Measurements from ENCODE around the gene F8.
"Not testable (repeated sequence)": the region's sequence is repeated elsewhere in the genome, so short reads cannot be mapped to it uniquely, and the experiment has no call there.

The F8 gene

DNA sequence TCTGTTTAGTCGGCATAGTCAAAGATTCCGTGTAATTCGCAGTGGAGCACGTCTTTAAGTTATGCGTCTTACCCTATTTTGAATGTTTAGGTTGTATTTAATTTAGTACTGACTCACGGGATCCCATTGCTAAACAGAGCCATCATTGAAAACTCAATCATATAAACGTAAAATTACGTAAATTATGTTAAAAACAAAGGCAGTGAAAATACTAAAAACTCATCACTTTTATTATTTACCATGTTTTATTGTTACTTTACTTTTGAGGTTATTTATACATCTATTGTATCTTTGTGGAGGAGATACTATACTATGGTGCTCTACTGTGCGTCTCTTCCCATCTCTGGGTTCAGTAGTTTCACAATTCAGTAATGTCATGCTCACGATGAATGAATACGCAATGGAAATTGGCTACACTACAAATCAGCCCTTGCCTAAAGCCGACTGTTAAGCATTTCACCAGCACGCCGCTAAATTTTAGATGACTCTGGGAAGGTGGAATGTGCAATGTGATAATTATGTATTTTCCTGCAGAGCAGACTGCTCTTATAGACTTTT lies 5.1 kb upstream of the F8 start:
- H3K27me3 ChIP-seq, result peaks cover 22 to 58% (median 39%) of the 10 kb centered on the region in 11 experiments; a peak in 21 of 22 replicates
- peak overlapping the region; percentile 58 to 75 (median 64) for H3K4me3 ChIP-seq
- peak overlapping the region; percentile 57 to 83 (median 68) for H3K4me2 ChIP-seq
- H3K9ac ChIP-seq, result peak overlapping the region; percentile 88 to 95 (median 93)
- H3K4me1 ChIP-seq, result peaks cover 0 to 21% (median 13%) of the 10 kb centered on the region in 10 experiments; a peak in 16 of 20 replicates
- peaks cover 0 to 10% (median 0%) of the 10 kb centered on the region in 11 experiments; a peak in 4 of 22 replicates for H4K20me1 ChIP-seq
- H3K27ac ChIP-seq, result peak overlapping the region; percentile 88 to 97 (median 95)
- no peaks in the 10 kb centered on the region for H3K36me3 ChIP-seq
- TF ChIP-seq Cebpa-rat (IDR thresholded peaks at IDR 0.05), result no peak
- H3K9me3 ChIP-seq (replicated peaks in 1 of 11), result peaks cover 0 to 11% (median 0%) of the 10 kb centered on the region in 11 experiments; a peak in 6 of 22 replicates

DNA sequence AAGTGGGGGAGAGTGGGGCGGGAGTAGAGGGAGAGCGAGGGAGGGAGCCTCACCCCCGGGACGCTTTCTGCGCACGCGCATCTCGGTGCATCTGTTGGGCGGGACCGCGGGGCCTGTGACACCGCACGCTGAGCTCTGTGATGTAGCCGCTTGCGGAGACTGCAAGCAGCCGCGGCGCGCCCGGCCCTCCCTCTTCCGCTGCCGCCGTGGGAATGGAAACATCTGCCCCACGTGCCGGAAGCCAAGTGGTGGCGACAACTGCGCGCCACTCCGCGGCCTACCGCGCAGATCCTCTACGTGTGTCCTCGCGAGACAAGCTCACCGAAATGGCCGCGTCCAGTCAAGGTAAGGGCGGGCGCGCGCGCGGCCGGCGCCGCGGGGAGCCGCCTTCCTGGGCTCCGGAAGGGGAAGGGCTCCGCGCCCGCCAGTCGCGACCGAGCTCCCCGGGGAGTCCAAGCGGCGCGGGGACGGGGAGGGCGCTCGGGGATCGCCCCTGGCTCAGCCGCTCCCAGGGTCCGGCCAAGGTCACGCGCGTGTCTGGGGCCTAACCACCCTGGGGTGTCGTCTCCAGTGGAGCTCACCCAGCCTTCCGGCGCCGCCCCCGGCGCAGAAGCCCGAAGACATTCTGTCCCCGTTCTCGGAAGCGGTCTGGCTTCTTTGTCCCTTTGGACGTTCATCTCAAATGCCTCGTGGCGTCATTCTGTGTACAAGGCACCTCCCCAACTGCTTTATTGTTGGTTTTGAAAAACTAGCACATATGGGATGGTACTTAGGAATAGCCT lies 4.4 kb upstream of the F8 start, which contains the start of gene FUNDC2:
Gene FUNDC2, plus strand, starts transcription at position 118 of the 782 bp plus-strand sequence. Its CDS starts 95 bp downstream, at position 213.
- Histone ChIP-seq H3K4me1 (peaks cover 0 to 28% (median 13%) of the 10 kb centered on the region in 10 experiments; a peak in 16 of 20 replicates), H3K4me2 (peak within 1 kb of the TSS; percentile 57 to 83 (median 68)), H3K9ac (peak within 1 kb of the TSS; percentile 88 to 95 (median 93)), H3K36me3 (no peaks in the 10 kb centered on the region), H3K4me3 (peak within 1 kb of the TSS; percentile 58 to 75 (median 64)), H3K27me3 (peaks cover 28 to 61% (median 46%) of the 10 kb centered on the region in 11 experiments), H4K20me1 (peaks cover 0 to 10% (median 0%) of the 10 kb centered on the region in 11 experiments; a peak in 4 of 22 replicates), H3K9me3 (replicated peaks in 1 of 11) (peaks cover 0 to 5% (median 0%) of the 10 kb centered on the region in 11 experiments; a peak in 3 of 22 replicates), H3K27ac (peak within 1 kb of the TSS; percentile 88 to 97 (median 95))
- no peak for TF ChIP-seq Cebpa-rat (IDR thresholded peaks at IDR 0.05)

- H4K20me1 ChIP-seq, result peaks cover 0 to 8% (median 0%) of the 10 kb centered on the region in 11 experiments; a peak in 4 of 22 replicates
- peaks cover 0 to 29% (median 13%) of the 10 kb centered on the region in 10 experiments; a peak in 16 of 20 replicates for H3K4me1 ChIP-seq
- peaks cover 0 to under 1% (median 0%) of the 10 kb centered on the region in 11 experiments; a peak in 2 of 22 replicates for H3K9me3 ChIP-seq (replicated peaks in 1 of 11)
- H3K27me3 ChIP-seq, result peaks cover 33 to 63% (median 50%) of the 10 kb centered on the region in 11 experiments
- H3K4me2 ChIP-seq, result peak overlapping the region in 5 of 11 experiments; percentile 24 to 44 (median 29); a peak in 6 of 22 replicates
- H3K9ac ChIP-seq, result peak overlapping the region; percentile 67 to 95 (median 93); a peak in 21 of 22 replicates
- H3K4me3 ChIP-seq, result peak overlapping the region; percentile 38 to 75 (median 64)
- no peak for TF ChIP-seq Cebpa-rat (IDR thresholded peaks at IDR 0.05)
- H3K27ac ChIP-seq, result peak overlapping the region; percentile 18 to 97 (median 95); a peak in 20 of 22 replicates
- H3K36me3 ChIP-seq, result no peaks in the 10 kb centered on the region
Observed at GRCh38 chrX:155026420-155026726, 3.9 kb upstream of the F8 start.

GRCh38 chrX:155023907-155024833 lies 1.6 kb upstream of the F8 start:
- H3K9me3 ChIP-seq (replicated peaks in 1 of 11), result no peaks in the 10 kb centered on the region; a peak in 2 of 22 replicates
- peaks cover 0 to 4% (median 0%) of the 10 kb centered on the region in 11 experiments; a peak in 2 of 22 replicates for H4K20me1 ChIP-seq
- no peaks in the 10 kb centered on the region for H3K36me3 ChIP-seq
- H3K27me3 ChIP-seq, result peaks cover 47 to 72% (median 62%) of the 10 kb centered on the region in 11 experiments
- H3K27ac ChIP-seq, result no peak overlapping the region
- H3K4me1 ChIP-seq, result peaks cover 0 to 29% (median 13%) of the 10 kb centered on the region in 10 experiments; a peak in 16 of 20 replicates
- no peak overlapping the region for H3K4me2 ChIP-seq
- H3K9ac ChIP-seq, result no peak overlapping the region
- H3K4me3 ChIP-seq, result no peak overlapping the region
- no peak for TF ChIP-seq Cebpa-rat (IDR thresholded peaks at IDR 0.05)

DNA sequence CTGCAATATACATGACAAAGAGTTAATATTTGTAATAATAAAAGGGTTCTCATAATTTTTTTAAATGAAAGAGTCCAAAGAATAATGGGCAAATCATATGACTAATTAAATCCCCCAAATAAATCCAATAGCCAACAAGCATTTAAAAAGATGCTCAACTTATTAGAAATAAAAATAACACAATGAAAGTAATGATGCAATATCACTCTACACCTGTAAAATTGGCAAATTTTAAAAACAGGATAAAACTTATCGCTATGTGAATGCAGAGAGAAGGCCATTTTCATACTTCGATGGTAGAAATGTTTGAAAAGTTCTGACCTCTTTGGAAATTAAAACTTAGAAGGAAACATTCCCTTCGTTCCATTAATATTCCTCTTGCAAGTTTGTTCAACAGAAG lies 1.9 kb downstream of the F8 start:
- Histone ChIP-seq H3K4me2 (no peak overlapping the region), H3K36me3 (no peaks in the 10 kb centered on the region), H3K4me3 (no peak overlapping the region), H3K27me3 (peaks cover 61 to 98% (median 89%) of the 10 kb centered on the region in 11 experiments), H3K4me1 (peaks cover 0 to 15% (median 0%) of the 10 kb centered on the region in 10 experiments; a peak in 6 of 20 replicates), H3K27ac (no peak overlapping the region), H3K9ac (no peak overlapping the region), H4K20me1 (no peaks in the 10 kb centered on the region; a peak in 2 of 22 replicates), H3K9me3 (replicated peaks in 1 of 11) (no peaks in the 10 kb centered on the region)
- TF ChIP-seq Cebpa-rat (IDR thresholded peaks at IDR 0.05), result no peak

DNA sequence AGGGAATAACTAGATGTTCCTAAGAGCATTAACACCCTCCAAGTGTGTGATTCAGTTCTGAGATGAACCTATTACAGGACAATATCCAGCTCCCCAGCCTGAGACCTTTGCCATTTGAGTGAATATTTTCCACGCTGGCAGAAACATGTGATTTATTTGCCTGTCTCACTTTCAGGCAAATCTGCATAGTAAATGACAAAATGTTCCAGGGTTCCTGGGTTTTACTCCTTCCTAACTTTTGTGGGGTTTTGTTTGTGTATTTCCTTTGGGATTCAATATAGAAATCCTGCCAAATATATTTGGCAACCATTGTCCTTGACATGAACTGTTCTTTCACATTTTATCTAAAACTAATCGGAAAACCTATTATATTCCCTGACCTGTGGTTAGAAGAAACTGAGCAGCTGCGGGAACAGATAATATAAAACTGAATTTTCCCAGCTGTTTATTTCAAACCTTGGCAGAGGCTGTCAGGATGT lies 12.5 kb downstream of the F8 start:
- Histone ChIP-seq H3K4me2 (no peak overlapping the region), H3K36me3 (no peaks in the 10 kb centered on the region), H3K27me3 (peaks cover 39 to 79% (median 69%) of the 10 kb centered on the region in 11 experiments), H3K27ac (no peak overlapping the region), H3K9ac (no peak overlapping the region), H3K4me3 (no peak overlapping the region), H3K4me1 (no peaks in the 10 kb centered on the region), H4K20me1 (no peaks in the 10 kb centered on the region), H3K9me3 (replicated peaks in 1 of 11) (0 out of 22 replicates have a peak, but pooled peaks cover 0 to 6% (median 0%) of the 10 kb centered on the region in 11 experiments)
- no peak for TF ChIP-seq Cebpa-rat (IDR thresholded peaks at IDR 0.05)

- H3K9ac ChIP-seq; H3K4me2 ChIP-seq; H3K4me3 ChIP-seq; H4K20me1 ChIP-seq; H3K27ac ChIP-seq; H3K4me1 ChIP-seq; H3K9me3 ChIP-seq (replicated peaks in 1 of 11); H3K36me3 ChIP-seq: not testable (repeated sequence)
- H3K27me3 ChIP-seq, result peaks cover 34 to 79% (median 69%) of the 10 kb centered on the region in 11 experiments
Observed at GRCh38 chrX:155008578-155008977, 13.9 kb downstream of the F8 start.

DNA sequence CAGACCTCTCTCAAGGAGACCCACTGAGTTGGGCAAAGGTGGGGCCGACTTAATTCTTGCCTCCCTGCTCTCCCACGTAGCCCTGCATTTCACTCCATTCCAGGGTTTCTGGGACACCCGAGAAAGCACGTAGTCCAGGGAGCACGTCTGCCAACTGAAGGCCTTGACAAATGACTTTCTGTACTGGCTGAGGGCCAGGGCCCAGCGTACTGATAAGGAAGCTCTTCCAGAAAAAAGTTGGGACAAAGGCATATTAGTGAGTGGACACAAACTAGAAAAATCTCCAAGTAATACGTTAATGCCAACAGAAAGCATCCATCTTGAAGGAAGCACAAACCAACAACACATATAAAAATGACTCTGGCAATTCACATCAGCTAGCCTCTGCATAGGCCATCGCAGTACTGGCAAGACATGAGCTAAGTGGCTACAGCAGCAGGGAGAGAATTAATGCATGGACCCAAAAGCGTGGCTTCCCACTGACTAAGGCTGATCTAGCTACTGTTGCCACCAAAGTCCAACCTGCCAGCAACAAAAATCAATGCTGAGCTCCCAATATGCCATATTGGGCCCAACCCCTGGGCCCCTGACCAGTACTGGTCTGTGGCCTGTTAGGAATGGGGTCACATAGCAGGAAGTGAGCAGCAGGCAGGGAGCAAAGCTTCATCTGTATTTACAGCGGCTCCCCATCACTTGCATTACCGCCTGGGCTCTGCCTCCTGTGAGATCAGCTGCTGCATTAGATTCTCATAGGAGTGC lies 15.4 kb downstream of the F8 start:
- not testable (repeated sequence) for H3K27ac ChIP-seq; H4K20me1 ChIP-seq; H3K4me2 ChIP-seq; H3K36me3 ChIP-seq; H3K9ac ChIP-seq; H3K4me3 ChIP-seq; H3K9me3 ChIP-seq (replicated peaks in 1 of 11); H3K4me1 ChIP-seq
- H3K27me3 ChIP-seq, result peaks cover 38 to 84% (median 70%) of the 10 kb centered on the region in 11 experiments

DNA sequence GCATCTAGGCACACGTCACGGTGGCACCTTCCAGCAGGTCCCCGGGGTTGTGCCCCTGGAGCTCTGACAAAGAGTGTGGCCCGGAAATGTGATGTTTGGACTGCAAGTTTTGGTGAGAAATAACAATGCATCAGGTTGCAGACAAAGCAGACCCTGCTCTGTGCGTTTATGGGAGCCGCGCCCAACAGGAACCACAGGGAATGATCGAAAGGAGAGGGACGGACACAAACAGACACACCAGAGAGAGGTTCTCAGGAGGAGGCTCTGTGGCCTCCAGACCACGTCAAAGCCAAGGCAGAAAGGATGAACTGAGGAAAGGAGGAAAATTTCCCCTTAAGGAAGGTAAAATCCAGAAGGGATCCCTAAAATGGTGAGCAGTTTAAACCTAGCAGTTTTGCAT lies 16.1 kb downstream of the F8 start:
- H3K9ac ChIP-seq; H3K27ac ChIP-seq; H3K4me1 ChIP-seq; H3K4me2 ChIP-seq; H4K20me1 ChIP-seq; H3K36me3 ChIP-seq; H3K4me3 ChIP-seq; H3K9me3 ChIP-seq (replicated peaks in 1 of 11): not testable (repeated sequence)
- H3K27me3 ChIP-seq, result peaks cover 42 to 81% (median 74%) of the 10 kb centered on the region in 11 experiments
